Activated CD4-positive, alpha-beta T cell treated with anti-CD3 and anti-CD28 coated beads for 4 hours (primary cell): Measurements from ENCODE around the gene SRM.
A peak's percentile ranks its signal among the peaks of the same experiment; 100 is the strongest.
"Not testable (repeated sequence)": the region's sequence is repeated elsewhere in the genome, so short reads cannot be mapped to it uniquely, and the experiment has no call there.

Source experiments
- DNase-seq, 2 donors: peaks; one replicate each; pipeline ENCODE4 v3.0.0-alpha.2; 2020

Gene SRM

DNA sequence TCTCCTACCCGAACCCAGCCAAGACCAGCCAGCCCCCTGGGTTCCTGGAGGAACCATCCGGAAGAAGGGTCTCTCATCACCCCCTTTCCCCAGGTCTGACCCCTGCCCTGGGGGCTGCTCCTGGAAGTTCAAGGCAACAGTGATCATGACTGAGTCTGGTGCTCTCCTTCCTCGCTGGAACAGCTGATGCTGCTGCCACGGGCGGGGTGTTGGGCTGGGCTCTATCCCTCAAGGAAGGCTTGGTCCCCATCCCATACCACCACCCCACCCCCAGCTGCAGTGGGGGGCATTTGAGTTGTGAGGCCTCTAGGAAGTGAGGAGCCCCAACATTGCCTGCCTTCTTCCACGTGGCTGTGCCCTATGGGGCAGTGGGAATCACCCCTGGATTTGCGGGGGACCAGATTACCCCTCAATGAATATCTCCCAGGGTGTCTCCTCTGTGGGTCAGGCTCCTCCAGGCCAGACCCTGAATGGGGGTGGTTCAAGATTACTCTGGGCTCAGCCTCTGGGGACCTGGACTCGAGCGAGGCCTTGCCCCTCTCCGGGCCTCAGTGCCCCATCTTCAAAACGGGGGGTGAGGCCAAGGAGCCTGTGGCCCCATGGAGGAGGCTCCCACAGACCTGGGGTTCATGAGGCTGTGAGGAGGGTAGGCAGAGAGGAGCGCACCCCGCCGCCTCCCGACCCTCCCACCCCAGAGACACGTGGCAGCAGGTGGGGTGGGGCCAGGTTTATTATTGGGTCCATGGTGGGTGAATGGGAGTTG lies 15.6 kb downstream of the SRM start:
- no peak for DNase-seq

DNA sequence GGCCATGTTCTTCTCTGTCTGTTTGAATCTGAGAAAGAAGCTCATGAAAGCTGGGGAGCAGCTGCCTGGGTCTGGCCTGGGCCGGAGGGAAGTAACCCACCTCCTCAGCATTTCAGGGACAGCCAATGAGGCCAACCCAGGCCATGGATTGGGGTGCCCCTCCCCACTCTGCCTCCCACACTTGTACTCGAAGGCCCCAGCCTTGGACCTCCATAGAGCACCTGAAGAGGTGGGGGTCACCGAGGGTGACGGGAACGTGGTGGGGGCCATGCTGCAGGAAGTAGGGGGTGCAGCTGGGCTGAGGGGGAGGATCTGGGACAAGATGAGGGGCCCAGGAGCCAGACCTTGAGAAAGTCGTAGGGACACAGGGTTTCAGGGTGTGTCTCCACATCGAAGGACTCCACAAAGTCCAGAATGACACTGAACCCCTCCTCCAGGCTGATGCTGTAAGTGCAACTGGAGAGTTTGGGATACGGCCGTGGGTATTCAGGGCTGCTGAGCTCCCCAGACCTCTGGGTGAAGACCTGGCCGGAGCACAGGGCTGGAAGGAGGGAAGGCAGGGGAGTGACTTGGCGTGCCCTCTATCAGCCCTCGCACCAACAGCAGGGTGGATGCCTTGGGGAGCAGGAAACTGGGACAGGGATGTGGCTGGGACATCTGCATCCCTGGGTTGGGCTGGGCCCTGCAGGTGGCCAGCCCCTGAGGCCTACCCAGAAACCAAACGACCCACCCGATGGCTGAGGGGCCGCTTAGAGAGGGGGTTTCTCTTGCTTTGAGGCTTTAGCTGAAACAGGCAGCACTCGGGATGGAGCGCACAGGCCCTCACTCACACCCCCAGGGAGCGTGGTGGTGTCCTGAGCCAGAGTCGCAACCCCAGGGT lies 16.6 kb downstream of the SRM start:
- DNase-seq: no peak

DNA sequence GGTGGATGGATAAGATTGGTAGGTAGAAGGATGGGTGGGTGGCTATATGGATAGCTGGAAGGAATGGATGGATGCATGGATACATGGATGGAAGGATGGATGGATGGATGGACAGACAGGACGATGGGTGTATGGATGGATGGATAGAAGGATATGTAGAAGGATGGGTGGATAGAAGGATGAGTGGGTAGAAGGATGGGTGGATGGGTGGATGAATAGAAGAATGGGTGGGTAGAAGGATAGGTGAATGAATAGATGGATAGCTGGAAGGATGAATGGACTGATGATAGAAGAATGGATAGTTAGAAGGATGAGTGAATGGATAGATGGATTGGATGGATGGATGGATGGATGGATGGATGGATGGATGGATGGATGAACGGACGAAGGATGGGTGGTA lies 17.8 kb downstream of the SRM start:
- no peak for DNase-seq

DNA sequence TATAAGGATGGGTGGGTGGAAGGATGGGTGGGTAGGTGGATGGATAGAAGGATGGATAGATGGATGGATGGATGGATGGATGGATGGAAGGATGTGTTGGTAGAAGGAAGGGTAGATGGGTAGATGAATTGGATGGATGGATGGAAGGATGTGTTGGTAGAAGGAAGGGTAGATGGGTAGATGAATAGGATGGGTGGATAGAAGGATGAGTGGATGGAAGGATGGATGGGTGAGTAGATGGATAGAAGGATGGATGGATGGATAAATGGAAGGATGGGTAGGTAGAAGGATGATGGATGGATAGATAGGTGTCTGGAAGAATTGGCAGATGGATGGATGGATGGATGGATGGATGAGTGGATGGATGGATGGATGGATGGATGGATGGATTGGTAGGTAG lies 18.8 kb downstream of the SRM start:
- no peak for DNase-seq

DNA sequence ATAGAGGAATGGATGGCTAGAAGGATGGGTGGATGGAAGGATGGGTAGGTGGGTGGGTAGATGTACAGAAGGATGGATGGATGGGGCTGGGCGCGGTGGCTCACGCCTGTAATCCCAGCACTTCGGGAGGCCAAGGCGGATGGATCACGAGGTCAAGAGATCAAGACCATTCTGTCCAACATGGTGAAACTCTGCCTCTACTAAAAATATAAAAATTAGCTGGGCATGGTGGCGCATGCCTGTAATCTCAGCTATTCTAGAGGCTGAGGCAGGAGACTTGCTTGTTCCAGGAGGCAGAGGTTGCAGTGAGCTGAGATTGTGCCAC lies 19.8 kb downstream of the SRM start:
- not testable (repeated sequence) for DNase-seq

DNA sequence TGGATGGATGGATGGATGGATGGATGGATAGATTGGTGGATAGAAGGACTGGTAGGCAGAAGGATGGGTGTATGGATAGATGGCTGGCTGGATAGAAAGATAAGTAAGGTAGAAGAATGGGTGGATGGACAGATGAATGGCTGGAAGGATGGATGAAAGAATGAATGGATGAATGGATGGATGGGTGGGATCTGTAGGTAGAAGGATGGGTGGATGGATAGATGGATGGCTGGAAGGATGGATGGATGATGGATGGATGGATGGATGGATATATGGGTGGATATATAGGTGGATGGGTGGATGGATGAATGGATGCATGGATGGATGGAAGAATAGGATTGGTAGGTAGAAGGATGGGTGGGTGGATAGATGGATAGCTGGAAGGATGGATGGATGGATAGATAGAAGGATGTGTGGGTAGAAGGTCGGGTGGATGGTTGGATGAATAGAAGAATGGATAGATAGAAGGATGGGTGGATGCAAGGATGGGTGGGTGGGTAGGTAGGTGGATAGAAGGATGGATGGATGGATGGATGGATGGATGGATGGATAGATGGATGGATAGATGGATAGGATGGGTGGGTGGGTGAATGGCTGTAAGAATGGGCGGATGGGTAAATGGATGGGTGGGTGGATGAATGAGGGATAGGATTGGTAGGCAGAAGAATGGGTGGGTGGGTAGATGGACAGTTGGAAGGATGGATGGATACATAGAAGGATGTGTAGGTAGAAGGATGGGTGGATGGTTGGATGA lies 20.3 kb downstream of the SRM start:
- DNase-seq: no peak

DNA sequence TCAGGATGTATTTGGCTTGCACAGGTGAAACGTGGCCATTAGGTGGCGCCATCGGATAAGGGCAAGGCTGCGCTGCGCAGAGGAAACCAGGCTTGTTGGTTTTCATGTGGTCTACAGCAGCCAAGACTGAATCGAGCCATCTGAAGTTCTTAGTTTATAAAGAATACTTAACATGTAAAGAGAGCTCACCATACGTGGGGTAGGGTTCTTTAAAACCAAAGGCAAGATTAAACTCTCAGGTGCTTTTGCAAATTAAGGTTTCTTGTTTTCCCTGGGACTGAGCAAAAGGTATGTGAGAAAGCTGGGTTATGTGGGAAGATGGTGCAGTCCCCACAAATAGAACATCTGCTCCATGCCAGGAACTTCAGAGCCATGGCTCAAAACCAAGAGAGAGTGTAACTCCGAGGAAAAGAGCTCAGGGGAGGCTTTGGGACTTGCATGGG lies 22.1 kb downstream of the SRM start:
- DNase-seq: peak; percentile 85 to 90

DNA sequence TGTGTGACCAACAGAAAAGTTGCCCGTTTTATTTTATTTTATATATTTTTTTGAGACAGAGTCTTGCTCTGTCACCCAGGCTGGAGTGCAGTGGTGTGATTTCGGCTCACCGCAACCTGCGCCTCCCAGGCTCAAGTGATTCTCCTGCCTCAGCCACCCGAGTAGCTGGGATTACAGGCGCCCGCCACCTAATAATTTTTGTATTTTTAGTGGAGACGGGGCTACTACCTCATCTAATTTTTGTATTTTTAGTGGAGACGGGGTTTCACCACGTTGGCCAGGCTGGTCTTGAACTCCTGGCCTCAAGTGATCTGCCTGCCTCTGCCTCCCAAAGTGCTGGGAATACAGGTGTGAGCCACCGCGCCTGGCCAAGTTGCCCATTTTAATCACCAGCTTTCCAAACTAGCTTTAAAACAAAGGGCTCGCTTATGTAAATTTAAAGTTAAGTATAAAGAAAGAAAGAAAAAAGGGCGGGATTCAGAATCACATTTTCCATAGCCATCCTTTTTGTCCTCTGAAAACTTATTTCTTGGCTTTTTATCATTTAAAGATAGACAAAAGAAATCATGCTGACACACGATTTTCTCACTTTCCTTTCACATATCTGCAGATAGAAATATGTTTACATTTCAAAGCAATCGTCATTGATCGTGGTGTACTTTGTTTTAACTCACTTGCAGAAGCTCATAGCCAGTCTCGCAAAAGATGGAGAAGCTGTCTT lies 22.6 kb downstream of the SRM start:
- not testable (repeated sequence) for DNase-seq

DNA sequence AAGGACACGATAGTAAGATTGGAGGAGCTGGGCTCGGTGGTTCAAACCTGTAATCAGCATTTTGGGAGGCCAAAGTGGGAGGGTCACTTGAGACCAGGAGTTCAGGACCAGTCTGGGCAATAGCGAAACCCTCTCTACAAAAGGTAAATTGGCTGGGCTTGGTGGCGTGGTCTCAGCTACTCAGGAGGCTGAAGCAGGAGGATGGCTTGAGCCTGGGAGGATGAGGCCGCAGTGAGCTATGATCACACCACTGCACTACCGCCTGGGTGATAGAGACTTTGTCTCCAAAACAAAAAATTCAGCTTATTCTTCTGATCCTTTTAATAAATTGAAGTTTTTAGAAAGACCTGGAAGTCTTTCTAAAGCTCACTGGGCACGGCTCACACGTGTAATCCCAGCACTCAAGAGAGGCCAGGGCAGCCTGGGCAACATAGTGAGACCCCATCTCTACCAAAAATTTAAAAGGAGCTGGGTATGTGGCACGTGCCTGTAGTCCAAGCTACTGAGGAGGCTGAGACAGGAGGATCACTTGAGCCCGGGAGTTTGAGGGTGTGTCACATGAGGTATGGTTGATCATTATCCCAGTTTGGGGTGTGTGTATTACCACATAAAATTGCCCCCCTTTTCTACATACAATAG lies 28.1 kb downstream of the SRM start:
- no peak for DNase-seq

DNA sequence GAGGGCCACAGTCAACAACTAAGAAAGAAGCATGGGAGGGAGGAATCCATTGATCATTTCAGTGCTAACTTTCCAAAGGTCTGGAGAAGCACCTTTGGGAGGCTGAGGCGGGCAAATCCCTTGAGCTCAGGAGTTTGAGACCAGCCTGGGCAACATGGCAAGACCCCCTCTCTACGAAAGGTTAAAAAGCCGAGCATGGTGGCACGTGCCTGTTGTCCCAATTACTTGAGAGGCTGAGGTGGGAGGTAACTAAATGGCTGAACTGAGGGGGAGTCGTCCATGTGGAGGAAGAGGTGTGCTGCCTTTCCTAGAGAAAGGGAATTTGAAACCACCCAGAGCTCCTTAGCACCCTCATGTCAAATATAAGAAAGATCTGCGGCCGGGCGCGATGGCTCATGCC lies 29.0 kb downstream of the SRM start:
- no peak for DNase-seq

DNA sequence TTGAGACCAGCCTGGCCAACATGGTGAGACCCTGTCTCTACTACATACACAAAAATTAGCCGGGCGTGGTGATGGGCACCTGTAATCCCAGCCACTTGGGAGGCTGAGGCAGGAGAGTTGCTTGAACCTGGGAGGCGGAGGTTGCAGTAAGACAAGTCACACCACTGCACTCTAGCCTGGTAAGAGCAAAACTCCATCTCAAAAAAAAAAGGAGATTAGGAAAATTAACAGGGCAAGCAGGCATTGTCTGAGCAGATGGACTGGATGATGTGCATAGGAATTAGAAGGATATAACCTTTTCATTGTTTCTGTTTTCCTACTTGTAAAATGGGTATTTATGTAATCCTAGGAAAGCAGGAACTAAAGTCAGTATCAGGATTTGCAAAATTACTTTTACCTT lies 31.8 kb downstream of the SRM start:
- DNase-seq: no peak

DNA sequence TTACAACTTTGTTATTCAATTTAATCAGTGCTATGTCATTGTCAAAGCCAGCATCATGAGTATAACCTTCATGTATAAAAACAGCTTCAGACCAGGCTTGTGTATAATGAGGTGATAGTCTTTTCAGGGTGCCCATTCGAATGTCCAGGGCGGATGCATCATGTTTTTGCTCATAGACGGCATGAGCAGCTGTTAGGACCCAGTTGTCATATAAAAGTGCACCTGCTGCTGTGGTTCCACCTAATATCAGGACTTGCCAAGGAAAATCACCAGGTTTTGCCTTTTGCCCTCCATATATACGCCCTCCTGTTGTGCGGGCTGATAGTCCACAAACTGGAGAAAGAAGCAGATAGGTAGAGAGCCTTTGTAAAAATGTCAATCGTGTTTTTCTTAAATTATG lies 32.5 kb downstream of the SRM start:
- no peak for DNase-seq

DNA sequence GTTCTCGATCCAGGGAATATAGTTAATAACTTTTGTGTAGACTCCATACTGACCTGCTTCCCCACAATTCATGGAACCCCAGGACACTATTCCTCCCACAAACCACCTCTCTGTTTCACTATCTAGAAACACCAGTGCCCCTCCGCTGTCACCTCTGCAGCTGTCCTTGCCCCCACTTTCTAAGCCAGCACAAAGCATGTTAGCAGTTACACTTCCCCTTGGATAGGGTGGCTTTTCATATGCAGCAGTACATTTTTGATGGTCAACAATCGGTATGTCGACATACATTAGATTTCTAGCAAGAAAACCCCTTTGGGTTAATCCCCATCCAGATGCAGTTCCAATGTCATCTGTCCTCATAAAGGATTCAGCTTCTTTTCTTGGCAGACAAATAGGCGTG lies 32.9 kb downstream of the SRM start:
- no peak for DNase-seq

DNA sequence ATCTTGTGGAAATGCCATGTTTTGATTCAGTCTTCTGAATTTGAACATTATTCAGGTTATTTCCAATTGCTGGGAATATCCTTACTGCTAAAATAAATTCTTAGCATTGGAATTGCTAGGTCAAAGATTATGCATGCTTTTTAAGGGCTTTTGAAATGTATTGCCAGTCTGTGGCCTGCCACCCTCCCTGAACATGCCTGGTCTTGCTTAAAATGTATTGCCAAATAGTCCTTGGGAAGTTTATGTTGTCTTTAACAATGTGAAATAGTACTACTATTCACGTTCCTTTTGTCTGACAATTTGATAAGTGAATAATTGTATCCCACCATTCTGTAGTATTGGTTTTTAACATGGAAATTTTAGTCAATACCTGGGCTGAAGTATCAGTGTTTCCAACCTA lies 33.8 kb downstream of the SRM start:
- no peak for DNase-seq

DNA sequence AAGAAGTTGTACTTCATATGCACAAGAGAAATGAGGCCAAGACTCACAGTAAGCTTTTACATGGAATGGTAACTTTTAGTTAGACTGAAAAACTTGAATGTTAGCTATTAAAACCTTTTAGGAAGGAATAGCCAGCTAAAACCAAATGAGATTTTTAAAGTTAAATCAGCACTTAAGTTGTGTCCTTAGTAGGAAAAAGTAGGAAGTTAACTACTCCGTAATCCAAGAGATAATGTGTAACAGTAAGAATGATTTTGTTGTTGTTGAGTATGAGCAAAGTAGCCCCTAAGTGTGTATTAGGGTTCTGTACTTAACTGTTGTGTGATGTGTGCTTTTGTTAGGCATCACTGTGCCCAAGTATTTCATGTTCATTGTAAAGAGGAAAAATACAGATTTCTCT lies 34.2 kb downstream of the SRM start:
- no peak for DNase-seq

DNA sequence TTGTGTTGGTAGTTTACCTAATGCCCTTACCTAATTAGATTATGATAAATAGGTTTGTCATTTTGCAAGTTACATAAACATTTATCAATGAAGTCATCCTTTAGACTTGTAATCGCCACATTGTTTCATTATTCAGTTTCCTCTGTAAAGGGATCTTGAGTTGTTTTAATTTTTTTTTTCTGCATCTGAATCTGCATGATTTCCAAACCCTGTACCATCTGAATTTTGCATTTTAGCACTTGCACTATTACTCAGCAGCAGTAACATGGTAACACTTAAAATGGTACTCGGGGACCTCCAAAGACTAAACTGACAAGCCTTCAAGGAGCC lies 35.0 kb downstream of the SRM start:
- DNase-seq: no peak

DNA sequence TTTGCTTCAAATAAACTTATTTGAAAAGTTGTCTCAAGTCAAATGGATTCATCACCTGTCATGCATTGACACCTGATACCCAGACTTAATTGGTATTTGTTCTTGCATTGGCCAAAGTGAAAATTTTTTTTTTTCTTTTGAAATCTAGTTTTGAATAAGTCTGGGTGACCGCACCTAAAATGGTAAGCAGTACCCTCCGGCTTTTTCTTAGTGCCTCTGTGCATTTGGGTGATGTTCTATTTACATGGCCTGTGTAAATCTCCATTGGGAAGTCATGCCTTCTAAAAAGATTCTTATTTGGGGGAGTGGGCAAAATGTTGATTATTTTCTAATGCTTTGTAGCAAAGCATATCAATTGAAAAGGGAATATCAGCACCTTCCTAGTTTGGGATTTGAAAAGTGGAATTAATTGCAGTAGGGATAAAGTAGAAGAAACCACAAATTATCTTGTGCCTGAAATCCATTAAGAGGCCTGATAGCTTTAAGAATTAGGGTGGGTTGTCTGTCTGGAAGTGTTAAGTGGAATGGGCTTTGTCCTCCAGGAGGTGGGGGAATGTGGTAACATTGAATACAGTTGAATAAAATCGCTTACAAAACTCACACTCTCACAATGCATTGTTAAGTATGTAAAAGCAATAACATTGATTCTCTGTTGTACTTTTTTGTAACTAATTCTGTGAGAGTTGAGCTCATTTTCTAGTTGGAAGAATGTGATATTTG lies 35.5 kb downstream of the SRM start:
- DNase-seq: no peak

DNA sequence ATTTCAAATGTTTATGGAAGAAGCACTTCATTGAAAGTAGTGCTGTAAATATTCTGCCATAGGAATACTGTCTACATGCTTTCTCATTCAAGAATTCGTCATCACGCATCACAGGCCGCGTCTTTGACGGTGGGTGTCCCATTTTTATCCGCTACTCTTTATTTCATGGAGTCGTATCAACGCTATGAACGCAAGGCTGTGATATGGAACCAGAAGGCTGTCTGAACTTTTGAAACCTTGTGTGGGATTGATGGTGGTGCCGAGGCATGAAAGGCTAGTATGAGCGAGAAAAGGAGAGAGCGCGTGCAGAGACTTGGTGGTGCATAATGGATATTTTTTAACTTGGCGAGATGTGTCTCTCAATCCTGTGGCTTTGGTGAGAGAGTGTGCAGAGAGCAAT lies 36.6 kb downstream of the SRM start:
- no peak for DNase-seq

DNA sequence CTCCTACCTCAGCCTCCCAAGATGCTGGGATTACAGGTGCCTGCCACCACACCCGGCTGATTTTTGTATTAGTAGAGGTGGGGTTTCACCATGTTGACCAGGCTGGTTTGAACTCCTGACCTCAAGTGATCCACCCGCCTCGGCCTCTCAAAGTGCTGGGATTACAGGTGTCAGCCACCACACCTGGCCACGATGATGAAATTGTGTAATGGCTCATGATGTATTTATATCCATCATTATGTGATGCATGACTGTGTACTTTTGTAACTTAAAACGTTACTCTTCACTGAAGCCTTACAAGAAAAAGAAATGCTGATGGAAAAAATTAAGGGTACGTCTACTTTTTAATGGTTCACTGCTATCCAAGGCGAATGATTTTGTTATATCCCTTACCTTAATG lies 39.8 kb downstream of the SRM start:
- no peak for DNase-seq

DNA sequence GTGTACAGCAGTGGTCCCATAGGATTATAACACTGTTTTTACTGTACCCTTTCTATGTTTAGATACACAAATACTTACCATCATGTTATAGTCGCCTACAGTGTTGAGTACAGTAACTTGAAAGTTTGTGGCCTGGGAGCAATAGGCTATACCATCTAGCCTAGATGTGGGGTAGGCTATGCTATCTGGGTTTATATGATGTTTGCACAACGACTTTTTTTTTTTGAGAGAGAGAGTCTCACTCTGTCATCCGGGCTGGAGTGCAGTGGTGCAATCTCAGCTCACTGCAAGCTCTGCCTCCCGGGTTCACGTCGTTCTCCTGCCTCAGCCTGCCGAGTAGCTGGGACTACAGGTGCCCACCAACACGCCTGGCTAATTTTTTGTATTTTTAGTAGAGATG lies 40.5 kb downstream of the SRM start:
- DNase-seq: not testable (repeated sequence)

DNA sequence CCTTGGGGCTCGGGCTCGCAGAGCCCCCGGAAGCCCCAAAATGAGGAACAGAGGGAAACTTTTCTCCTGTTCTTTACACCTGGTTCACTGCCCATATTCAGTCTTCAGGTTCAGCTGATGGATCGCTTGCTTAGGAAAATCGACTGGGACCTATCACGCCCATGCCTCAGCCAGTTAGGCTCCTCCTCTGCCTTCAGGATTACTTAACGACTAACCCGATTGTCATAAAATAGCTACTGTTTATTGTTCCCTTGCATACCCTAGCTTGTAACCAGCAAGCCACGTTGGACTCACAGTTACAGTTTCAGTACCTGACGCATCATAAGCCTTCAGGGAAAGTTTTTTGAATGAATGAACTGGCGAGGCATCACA lies 46.7 kb downstream of the SRM start:
- DNase-seq: no peak
